HL-60/S4 treated with phorbol 12-myristate 13-acetate at 8.2 ng/mL for 4 days and 3 days (cell line): Measurements from ENCODE around the gene CCDC78.
"Not testable (repeated sequence)": the region's sequence is repeated elsewhere in the genome, so short reads cannot be mapped to it uniquely, and the experiment has no call there.

Experiments used
- in situ Hi-C: fragments of 300-500 bp; cut with MboI; formaldehyde crosslinking; loops from 2 replicates; pipeline ENCODE4 v1.15.0; 2022; ENCODE audit warnings: low sequenced_read_pairs

CCDC78 gene

GRCh38 chr16:714079-714478, 12.2 kb downstream of the CCDC78 start:
- in situ Hi-C loops: no loop called here

- in situ Hi-C loops: not testable (repeated sequence)
Measured at GRCh38 chr16:712740-713250, 13.4 kb downstream of the CCDC78 start.

DNA sequence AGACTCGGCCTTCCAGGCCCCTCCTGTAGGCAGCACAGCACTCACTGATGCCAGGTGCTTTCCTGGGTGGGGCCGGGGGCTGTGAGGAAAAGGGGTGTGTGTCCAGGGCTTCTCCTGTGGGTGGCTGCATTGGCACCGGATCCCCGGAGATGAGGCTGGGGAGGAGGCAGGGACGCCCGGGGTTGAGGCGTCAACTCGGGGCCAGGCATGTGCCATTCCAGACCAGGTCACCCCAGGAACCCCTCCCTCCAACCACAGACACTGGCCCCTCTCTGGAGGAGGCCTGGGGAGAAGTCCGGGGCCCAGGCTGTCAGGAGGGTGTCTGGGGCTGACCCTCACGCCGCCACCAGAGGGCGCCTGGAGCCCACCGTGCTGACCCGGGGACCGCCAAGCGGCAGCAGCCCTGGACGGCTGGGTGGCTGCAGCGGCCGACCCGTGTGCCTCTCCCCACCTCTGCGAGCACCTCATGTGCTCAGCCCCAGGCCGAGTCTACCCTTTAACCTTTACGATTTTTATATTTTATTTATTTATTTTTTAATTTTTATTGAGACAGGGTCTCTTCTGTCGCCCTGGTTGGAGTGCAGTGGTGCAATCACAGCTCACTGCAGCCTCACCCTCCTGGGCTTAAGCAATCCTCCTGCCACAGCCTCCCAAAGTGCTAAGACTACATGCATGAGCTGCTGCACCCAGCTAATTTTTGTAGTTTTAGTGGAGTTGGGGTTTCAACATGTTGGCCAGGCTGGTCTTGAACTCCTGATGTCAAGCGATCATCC, 14.5 kb downstream of the CCDC78 start:
- in situ Hi-C loops: no loop called here

DNA sequence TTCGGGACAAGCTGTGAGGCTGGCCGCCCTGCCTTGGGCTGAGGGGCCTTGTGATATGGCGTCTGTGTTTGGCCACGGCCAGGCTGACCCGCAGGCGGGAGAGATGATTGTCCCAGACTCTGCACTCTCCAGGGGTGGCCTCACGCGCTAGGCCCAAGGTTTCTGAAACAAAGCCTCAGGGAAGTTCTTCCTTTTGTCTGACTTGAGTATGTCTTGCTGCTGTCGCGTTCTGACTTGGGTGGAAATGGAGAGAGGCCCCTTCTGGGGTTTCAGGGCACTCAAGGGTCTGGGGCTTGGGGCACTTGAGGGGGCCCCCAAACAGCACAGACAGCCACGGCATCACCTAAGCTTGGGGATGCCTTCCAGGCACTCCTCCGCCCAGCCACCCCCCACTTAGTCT, 15.2 kb downstream of the CCDC78 start:
- in situ Hi-C loops: no loop called here

GRCh38 chr16:710500-711075, 15.7 kb downstream of the CCDC78 start:
- in situ Hi-C loops: no loop called here

DNA sequence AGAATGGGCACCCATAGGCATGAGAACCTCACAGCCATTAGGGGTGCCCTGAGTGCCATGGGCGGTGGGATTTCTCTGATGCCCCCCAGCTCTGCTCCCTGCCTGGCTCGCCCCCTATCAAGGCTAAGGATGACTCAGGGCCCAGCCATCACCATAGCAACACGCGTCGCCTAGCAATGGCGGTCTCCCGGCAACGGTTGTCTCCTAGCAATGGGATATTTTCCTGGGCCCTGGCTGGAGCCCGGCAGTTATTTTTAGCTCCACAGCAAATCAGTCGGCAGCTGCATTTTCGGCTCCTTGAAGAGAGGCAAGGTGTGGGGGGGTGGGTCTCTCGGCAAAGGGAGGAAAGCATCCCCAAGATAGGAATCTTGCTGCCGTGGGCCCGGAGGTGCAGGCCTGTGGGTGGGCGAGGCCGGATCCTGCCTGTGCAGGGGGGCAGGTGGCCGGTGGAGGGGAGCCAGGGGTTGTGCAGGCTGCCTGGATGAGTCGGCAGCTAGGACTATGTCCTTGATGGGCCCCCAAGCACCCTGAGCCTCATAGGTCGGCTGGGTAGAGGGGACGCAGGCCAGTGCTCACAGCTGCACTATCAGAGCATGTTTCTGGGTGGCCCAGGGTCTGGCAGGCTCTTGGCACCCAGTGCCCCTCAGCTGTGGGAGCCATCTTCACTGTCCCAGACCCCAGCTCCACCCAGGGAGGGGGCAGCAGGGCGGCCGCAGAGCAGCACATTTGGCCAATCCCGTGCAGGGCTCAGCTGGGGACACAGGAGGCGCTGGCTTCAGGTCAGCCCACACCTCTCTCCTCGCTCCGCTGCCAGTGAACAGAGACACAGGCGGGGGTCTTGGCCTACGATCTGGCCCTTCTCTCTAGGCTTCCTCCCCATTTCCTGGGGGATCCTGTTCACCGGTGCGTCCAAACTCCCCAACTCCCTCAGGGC, 16.4 kb downstream of the CCDC78 start:
- in situ Hi-C loops: no loop called here

DNA sequence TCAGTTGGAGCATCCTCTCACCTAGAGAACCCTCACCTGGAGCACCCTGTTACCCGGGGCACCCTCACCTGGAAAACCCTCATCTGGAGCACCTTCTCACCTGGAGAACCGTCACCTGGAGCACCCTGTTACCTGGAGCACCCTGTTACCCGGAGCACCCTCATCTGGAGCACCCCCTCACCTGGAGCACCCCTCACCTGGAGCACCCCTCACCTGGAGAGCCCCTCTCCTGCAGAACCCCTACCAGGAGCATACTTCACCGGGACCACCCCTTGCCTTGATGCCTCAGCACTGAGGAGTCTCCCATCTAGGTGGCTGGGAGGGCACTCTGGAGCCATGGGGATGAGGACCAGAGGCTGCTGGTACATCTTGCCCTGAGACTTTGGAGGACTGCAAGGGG, 17.3 kb downstream of the CCDC78 start:
- in situ Hi-C loops: no loop called here

GRCh38 chr16:708019-708418, 18.2 kb downstream of the CCDC78 start:
- in situ Hi-C loops: no loop called here

DNA sequence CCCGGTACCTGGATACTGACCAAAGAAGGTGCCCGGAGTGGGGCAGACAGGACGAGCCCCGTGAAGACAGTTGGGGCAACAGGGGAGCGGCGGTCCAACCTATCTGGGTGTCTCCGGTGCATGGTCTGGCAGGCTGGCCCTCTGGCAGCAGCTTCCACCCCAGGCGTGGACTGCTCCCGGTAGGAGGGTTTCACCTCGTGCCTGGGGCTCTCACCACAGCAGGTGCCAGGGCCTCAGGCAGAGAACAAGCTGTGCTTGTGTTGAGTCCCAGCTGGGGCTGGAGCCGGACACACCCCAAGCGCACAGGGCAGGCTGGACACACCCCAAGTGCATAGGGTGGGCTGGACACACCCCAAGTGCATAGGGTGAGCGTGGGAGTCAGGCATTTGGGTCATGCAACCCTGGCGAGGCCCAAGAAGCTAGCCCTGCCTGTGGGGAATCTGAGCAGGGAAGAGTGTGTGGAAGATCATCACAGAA, 19.1 kb downstream of the CCDC78 start:
- in situ Hi-C loops: no loop called here

GRCh38 chr16:706189-707061, 19.8 kb downstream of the CCDC78 start:
- in situ Hi-C loops: no loop called here

DNA sequence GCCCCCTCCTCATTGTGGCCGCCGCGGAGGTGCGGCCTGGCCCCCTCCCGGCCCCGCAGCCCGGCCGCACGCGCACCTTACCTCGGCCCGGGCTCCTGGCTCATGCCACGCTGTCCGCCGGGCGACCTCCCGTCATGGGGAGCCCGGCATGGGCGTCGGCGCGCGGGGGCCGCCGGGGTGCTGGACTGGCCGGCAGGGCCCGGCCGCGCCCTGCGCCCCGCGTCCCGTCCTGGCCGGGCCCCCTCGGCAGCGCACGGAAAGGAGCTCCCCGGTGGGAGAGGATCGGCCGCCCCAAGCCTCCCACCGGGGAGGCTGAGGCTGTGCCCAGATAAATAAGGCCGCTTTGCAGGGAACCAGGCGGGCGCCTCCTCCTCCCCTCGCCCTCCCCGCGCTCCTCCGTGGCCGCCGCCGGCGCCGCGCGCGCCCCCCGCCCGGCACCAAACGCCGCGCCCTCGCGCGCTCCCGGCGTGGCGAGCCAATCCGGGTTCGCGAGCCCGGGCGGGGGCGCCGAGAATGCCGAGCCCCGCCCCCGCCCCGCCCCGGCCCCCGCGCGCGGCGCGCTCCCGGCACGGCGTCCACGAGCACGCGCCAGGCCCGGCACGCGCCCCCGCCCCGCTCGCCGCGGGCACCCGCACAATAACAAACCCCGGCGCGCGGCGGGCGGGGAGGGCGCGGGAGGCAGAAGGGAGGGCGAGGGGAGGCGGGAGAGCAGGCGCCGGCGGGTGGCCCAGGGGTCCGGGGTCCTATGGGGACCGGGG, 20.6 kb downstream of the CCDC78 start, which contains the start of gene FBXL16:
Gene FBXL16, minus strand, starts transcription at position 371 of the 758 bp plus-strand sequence. CDS start 8,396 bp downstream, outside the sequence.
- in situ Hi-C loops: no loop called here

DNA sequence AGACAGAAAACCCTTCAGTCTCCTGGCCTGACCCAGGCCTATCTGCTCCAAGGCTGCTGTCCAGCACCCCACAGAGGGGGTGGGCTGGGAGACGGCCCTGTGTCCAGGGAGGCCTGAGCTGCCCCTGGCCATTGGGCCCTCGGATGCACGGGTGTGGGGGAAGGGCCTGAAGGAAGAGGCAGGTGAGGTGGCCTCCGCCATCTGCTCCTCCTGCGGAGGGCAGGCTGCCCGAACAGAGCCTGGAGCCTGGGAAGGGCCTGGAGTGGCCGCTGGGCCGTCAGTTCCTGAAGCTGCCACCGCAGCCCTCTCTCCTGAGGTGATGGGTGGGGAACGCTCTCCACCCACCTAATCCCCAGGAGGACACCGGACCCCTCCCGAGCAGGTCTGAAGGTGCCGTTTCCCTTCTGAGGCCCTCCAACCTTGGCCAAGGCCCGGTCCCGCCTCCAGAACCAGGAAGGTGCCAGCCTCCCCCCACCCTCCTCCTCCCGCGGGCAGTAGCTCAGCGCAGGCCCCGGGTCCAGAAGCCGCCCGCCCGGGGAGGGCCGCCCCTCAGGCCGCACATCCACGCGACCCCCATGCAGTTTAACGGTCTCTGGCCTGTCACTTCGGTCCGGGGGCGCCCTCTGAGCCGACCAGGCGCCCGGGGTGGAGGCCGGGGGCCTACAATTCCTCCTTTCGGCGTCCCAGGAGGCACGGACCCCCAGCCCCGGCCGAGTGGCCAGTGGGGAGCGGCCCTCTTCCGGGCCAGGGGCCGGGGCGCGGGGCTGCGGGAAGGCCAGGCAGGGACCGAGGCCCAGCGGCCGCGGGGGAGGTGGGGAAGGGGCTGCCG, 21.5 kb downstream of the CCDC78 start:
- in situ Hi-C loops: no loop called here

DNA sequence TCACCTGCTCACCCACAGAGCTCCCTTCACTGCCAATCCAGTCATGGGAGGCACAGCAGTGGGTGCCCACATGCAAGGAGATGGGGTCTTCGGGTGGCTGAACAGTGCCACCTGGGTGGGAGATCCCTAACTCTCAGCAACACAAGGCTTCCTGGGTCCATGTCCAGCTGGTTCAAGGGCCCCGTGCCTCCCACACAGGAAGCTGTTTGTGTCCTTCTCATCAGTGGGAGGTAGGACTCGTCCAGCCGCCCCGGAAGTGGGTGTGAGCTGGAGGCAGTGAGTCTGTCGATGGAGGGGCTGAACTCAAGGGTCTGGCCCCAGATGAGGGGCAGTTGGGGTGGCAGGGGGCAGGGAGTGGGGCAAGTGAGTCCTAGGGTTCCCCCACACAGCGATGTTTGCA, 22.2 kb downstream of the CCDC78 start:
- in situ Hi-C loops: no loop called here

GRCh38 chr16:703406-703805, 22.8 kb downstream of the CCDC78 start:
- in situ Hi-C loops: no loop called here

DNA sequence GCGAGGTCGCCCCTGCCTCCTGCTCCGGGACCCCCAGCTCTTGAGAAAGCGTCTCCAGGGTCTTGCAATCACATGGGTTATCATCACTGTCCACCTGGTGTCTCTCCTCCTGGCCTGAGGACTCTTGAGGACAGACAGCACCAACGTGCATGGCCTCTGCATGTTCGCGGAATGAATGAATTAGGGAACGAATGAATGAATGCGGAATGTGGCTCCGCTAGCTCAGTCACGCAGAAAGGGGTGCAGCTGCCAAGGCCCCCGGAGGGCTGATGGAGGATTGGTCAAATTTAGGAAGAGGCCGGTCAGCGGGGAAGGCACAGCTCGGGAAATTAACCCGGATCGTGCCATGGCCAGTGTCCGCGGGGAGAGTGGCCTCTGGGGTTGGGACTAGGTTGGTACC, 23.9 kb downstream of the CCDC78 start:
- in situ Hi-C loops: no loop called here

DNA sequence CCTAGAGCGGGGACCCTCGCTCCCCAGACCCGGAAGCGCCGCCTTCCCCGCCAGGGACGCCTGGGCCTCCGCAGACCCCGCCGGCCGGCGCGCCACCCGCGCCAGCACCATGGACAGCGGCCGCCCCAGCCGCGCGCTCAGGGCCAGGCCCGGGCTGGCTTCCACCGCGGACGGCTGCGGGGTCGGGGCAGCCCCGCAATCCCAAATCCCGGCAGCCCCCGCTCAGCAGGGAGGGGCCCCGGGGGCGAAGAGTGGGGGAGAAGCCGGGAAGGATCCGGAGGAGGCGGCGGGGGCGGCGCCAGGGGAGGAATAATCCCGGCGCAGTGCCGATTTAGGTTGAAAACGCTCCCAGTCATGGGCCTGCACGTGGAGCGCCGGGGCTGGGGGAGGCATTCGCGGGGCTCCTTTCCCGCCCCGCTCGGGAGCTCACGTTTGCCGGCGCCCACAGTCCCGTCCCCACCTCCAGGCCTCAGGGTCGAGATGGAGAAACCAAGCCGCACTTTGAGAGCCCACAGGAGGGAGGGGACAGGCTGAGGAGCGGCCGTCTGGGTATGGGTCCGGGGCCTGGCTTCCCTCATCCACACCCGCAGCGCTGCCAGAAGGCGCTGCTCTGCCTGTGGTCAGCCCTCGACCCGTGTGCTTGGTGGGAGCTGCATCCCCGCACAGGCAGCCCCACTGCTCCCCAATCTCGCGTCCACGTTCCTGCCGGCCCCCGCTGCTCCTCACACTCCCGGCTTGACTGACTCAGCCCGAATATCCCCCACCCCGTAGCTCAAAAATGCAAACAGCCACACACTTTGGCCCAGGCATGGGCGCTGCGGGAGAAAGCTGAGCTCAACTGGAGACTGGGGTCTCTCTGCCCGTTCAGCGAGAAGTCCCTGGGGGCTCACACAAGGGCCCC, 25.3 kb downstream of the CCDC78 start:
- in situ Hi-C loops: no loop called here

GRCh38 chr16:698911-699671, 27.2 kb downstream of the CCDC78 start:
- in situ Hi-C loops: no loop called here
